DOHH2 (cell line): ENCODE measurements around the gene SAMHD1.
"Not testable (repeated sequence)": the region's sequence is repeated elsewhere in the genome, so short reads cannot be mapped to it uniquely, and the experiment has no call there.

Source experiments
- H3F3A ChIP-seq: fragments of 200-600 bp; sonication (generic), shearing (Covaris generic); 2 replicates; pipeline ENCODE4 v1.6.0; 2016; ENCODE audit warnings: antibody characterized with exemption, mild to moderate bottlenecking; ENCODE audit not compliant: control insufficient read depth, insufficient read depth
- H3K27ac ChIP-seq: fragments of 200-600 bp; sonication (generic); 2 replicates; pipeline ENCODE4 v1.5.1; 2014; ENCODE audit warnings: low read depth, mild to moderate bottlenecking, low read length, moderate library complexity
- H3K27me3 ChIP-seq: fragments of 200-600 bp; sonication (generic); 2 replicates; pipeline ENCODE4 v1.6.1; 2014; ENCODE audit warnings: mild to moderate bottlenecking, low read length, mixed read lengths; ENCODE audit not compliant: control insufficient read depth
- H3K36me3 ChIP-seq: fragments of 200-600 bp; sonication (generic); 2 replicates; pipeline ENCODE4 v1.6.1; 2014; ENCODE audit warnings: mild to moderate bottlenecking, low read length, moderate library complexity, mixed read lengths; ENCODE audit not compliant: control insufficient read depth
- H3K4me1 ChIP-seq: fragments of 200-600 bp; sonication (generic); 2 replicates; pipeline ENCODE4 v1.6.1; 2014; ENCODE audit warnings: mild to moderate bottlenecking, low read length, mixed read lengths; ENCODE audit not compliant: control insufficient read depth
- H3K4me2 ChIP-seq: fragments of 200-600 bp; sonication (generic); 2 replicates; pipeline ENCODE4 v1.6.0; 2014; ENCODE audit warnings: mild to moderate bottlenecking, low read length, moderate library complexity
- H3K4me3 ChIP-seq: fragments of 200-600 bp; sonication (generic); 2 replicates; pipeline ENCODE4 v1.5.1; 2014; ENCODE audit warnings: mild to moderate bottlenecking, low read length, mixed read lengths
- H3K79me2 ChIP-seq: fragments of 200-600 bp; sonication (generic); 2 replicates; pipeline ENCODE4 v1.6.1; 2014; ENCODE audit warnings: mild to moderate bottlenecking, low read length, mixed read lengths; ENCODE audit not compliant: control insufficient read depth
- H3K9me2 ChIP-seq: fragments of 200-600 bp; sonication (generic); replicated peaks from 2 replicates; pipeline ENCODE4 v1.6.1; 2014; ENCODE audit warnings: mild to moderate bottlenecking, low read length, mixed read lengths; ENCODE audit not compliant: control insufficient read depth
- H3K9me3 ChIP-seq: fragments of 200-600 bp; sonication (generic); 2 replicates; pipeline ENCODE4 v1.6.1; 2014; ENCODE audit warnings: antibody characterized with exemption, low read length, mixed read lengths; ENCODE audit not compliant: control insufficient read depth, insufficient read depth
- H4K20me1 ChIP-seq: fragments of 200-600 bp; sonication (generic); 2 replicates; pipeline ENCODE4 v1.6.0; 2014; ENCODE audit warnings: low read depth, mild to moderate bottlenecking, antibody characterized with exemption, low read length, moderate library complexity; ENCODE audit not compliant: control insufficient read depth, insufficient read depth
- CTCF ChIP-seq: fragments of 200-600 bp; sonication (generic); IDR thresholded peaks from one replicate; pipeline ENCODE4 v1.5.1; 2014; ENCODE audit warnings: antibody characterized with exemption, mild to moderate bottlenecking, low read depth, low read length; ENCODE audit not compliant: poor library complexity, severe bottlenecking
- EZH2phosphoT487 ChIP-seq: fragments of 200-600 bp; sonication (generic); IDR thresholded peaks from 2 replicates; pipeline ENCODE4 v1.6.1; 2017; ENCODE audit warnings: borderline replicate concordance, mild to moderate bottlenecking, antibody characterized with exemption, low read length, moderate library complexity, mixed read lengths

Gene SAMHD1

GRCh38 chr20:36951979-36952738, 651 bp upstream of the SAMHD1 start:
- Histone ChIP-seq H3K79me2 (peaks cover 35% of the 10 kb centered on the region), H3K27ac (peak overlapping the region; percentile 64), H3K4me1 (peaks cover 24% of the 10 kb centered on the region), H3K27me3 (no peaks in the 10 kb centered on the region), H3K9me2 (no peaks in the 10 kb centered on the region), H3K9me3 (no peaks in the 10 kb centered on the region), H3F3A (no peaks in the 10 kb centered on the region), H3K36me3 (peaks cover 10% of the 10 kb centered on the region), H3K4me2 (peak overlapping the region; percentile 71), H3K4me3 (peak overlapping the region; percentile 95), H4K20me1 (no peaks in the 10 kb centered on the region)
- no peak for TF ChIP-seq CTCF
- TF ChIP-seq EZH2phosphoT487: no peak

GRCh38 chr20:36950414-36951197, 902 bp downstream of the SAMHD1 start:
- no peak for TF ChIP-seq EZH2phosphoT487
- peak overlapping the region; percentile 71 for H3K4me2 ChIP-seq
- 0 out of 2 replicates have a peak, but pooled peaks cover 3% of the 10 kb centered on the region for H3F3A ChIP-seq
- no peaks in the 10 kb centered on the region for H4K20me1 ChIP-seq
- H3K9me2 ChIP-seq: no peaks in the 10 kb centered on the region
- H3K9me3 ChIP-seq: no peaks in the 10 kb centered on the region
- H3K27ac ChIP-seq: peak overlapping the region; percentile 64
- H3K79me2 ChIP-seq: peaks cover 35% of the 10 kb centered on the region
- peaks cover 27% of the 10 kb centered on the region for H3K4me1 ChIP-seq
- no peaks in the 10 kb centered on the region for H3K27me3 ChIP-seq
- H3K36me3 ChIP-seq: peaks cover 18% of the 10 kb centered on the region
- H3K4me3 ChIP-seq: peak overlapping the region; percentile 95

- Histone ChIP-seq H3F3A (peaks cover 2% of the 10 kb centered on the region; the same call in 1 of the 2 replicates), H3K79me2 (no peaks in the 10 kb centered on the region), H3K9me2 (no peaks in the 10 kb centered on the region), H3K4me1 (no peaks in the 10 kb centered on the region), H3K9me3 (no peaks in the 10 kb centered on the region), H3K27me3 (no peaks in the 10 kb centered on the region), H3K4me2 (no peak overlapping the region), H3K27ac (no peak overlapping the region), H4K20me1 (no peaks in the 10 kb centered on the region), H3K4me3 (no peak overlapping the region), H3K36me3 (peaks cover 61% of the 10 kb centered on the region)
- TF ChIP-seq CTCF (no peak), EZH2phosphoT487 (no peak)
Measured at GRCh38 chr20:36941401-36941835, 10.1 kb downstream of the SAMHD1 start.

GRCh38 chr20:36937402-36937770, 14.1 kb downstream of the SAMHD1 start:
- H3K27ac ChIP-seq: no peak overlapping the region
- H3K9me3 ChIP-seq: no peaks in the 10 kb centered on the region
- no peaks in the 10 kb centered on the region for H3K27me3 ChIP-seq
- no peaks in the 10 kb centered on the region for H3K9me2 ChIP-seq
- peaks cover 59% of the 10 kb centered on the region for H3K36me3 ChIP-seq
- H3K4me3 ChIP-seq: no peak overlapping the region
- H3K79me2 ChIP-seq: no peaks in the 10 kb centered on the region
- H3K4me2 ChIP-seq: no peak overlapping the region
- TF ChIP-seq EZH2phosphoT487 (no peak), CTCF (no peak)
- no peaks in the 10 kb centered on the region for H4K20me1 ChIP-seq
- no peaks in the 10 kb centered on the region for H3K4me1 ChIP-seq
- peaks cover 2% of the 10 kb centered on the region; the same call in 1 of the 2 replicates for H3F3A ChIP-seq

- not testable (repeated sequence) for H3K27ac ChIP-seq, H3K27me3 ChIP-seq, H3K4me2 ChIP-seq, H3K9me2 ChIP-seq, H3F3A ChIP-seq, H3K4me1 ChIP-seq, H3K79me2 ChIP-seq, H4K20me1 ChIP-seq, H3K4me3 ChIP-seq, H3K9me3 ChIP-seq
- peaks cover 58% of the 10 kb centered on the region for H3K36me3 ChIP-seq
Measured at GRCh38 chr20:36936761-36937401, 14.6 kb downstream of the SAMHD1 start.
